Measurements from ENCODE around the gene DLG5.

DNA sequence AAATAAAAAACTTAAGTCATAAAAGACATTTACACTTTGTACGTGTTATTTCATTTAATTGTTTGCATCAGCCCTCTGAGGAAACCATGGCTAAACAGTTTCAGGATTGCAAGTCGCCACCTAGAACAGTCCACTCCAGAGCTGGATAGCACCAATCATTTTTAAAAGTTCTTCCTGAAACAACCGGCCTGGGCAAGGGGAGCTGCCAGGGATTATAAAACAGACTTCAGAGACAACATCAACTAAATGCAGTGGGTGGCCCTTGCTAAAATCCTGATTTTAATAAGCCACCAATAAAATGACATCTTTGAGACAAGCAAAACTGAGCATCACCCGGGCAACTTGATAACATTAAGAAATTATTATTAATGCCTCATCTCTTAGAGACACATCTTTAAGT, 13.5 kb downstream of the DLG5 start:
- TF ChIP-seq, protein P1, sequence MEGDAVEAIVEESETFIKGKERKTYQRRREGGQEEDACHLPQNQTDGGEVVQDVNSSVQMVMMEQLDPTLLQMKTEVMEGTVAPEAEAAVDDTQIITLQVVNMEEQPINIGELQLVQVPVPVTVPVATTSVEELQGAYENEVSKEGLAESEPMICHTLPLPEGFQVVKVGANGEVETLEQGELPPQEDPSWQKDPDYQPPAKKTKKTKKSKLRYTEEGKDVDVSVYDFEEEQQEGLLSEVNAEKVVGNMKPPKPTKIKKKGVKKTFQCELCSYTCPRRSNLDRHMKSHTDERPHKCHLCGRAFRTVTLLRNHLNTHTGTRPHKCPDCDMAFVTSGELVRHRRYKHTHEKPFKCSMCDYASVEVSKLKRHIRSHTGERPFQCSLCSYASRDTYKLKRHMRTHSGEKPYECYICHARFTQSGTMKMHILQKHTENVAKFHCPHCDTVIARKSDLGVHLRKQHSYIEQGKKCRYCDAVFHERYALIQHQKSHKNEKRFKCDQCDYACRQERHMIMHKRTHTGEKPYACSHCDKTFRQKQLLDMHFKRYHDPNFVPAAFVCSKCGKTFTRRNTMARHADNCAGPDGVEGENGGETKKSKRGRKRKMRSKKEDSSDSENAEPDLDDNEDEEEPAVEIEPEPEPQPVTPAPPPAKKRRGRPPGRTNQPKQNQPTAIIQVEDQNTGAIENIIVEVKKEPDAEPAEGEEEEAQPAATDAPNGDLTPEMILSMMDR (IDR thresholded peaks at IDR 0.05 in 4 of 5, conservative IDR thresholded peaks at IDR 0.05 in 1 of 5) = no peak
- no peak for TF ChIP-seq POLR2A (IDR thresholded peaks at IDR 0.05)

Measured in gastrocnemius medialis (tissue), 4 donors.